Measurements from ENCODE around the gene TIMP2. TPM values are rescaled to one million over a fixed set of nuclear protein-coding genes. Genes with fewer than 3 reads are reported as not detected.

TIMP2 gene
- total and polyA plus RNA-seq, 11 donors, result 25.1 to 201 (median 88.3) TPM

DNA sequence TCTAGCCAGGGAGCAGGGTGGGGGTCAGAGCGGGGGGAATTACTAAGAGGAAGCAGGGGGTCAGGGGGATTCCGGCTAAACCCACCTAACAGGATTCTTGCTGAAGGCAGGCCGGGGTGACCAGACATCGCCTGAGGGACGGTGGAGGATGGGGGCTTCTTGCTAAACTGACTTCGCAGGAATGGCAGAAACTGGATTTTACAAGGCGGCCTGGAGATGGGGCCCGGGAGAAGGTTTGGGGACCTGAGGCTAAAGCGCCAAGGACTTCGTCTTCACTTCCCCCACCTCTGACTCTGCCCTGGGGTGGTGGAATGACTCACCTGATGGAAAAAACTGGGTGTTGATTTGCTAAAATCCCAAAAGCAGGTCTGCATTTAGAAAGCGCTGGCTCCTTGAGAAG, 31.1 kb upstream of the TIMP2 start:
- DNase-seq (peak in 1 of 5 donors; percentile 37), ATAC-seq (no peak)
- Histone ChIP-seq H3K4me1 (peaks cover 0 to 27% (median 9%) of the 10 kb centered on the region in 12 donors), H3K9me3 (peaks cover 0 to 5% (median under 1%) of the 10 kb centered on the region in 12 donors), H3K36me3 (no peaks in the 10 kb centered on the region), H3K4me3 (no peak overlapping the region), H3K27ac (no peak overlapping the region), H3K27me3 (no peaks in the 10 kb centered on the region)
- intact Hi-C loops (cut with DNase I), result no loop called here
- TF ChIP-seq, protein P1, sequence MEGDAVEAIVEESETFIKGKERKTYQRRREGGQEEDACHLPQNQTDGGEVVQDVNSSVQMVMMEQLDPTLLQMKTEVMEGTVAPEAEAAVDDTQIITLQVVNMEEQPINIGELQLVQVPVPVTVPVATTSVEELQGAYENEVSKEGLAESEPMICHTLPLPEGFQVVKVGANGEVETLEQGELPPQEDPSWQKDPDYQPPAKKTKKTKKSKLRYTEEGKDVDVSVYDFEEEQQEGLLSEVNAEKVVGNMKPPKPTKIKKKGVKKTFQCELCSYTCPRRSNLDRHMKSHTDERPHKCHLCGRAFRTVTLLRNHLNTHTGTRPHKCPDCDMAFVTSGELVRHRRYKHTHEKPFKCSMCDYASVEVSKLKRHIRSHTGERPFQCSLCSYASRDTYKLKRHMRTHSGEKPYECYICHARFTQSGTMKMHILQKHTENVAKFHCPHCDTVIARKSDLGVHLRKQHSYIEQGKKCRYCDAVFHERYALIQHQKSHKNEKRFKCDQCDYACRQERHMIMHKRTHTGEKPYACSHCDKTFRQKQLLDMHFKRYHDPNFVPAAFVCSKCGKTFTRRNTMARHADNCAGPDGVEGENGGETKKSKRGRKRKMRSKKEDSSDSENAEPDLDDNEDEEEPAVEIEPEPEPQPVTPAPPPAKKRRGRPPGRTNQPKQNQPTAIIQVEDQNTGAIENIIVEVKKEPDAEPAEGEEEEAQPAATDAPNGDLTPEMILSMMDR (IDR thresholded peaks at IDR 0.05), result no peak
- TF ChIP-seq POLR2A (IDR thresholded peaks at IDR 0.05), result no peak
- 86 to 93% (median 89%) methylated on average over 11 of the region's 11 CpGs for WGBS, 4 donors

DNA sequence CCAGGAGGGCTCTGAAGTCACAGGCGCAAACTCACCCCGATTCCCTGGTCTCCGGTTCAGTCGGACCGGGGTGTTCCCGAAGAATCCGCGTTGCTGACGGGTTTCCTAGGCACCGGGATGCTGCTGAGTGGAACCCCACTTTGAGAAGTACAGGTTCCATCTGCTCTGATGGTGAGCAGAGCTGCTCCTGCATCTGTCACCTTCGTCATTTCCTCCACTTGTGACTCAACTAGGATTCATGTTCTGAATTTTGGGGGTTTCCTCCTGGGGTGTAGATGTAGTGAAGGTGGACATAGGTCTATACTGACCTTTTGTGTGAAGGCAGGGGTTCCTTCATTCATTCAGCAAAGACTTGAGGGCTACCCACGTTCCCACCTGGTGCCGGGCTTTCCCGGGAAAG, 29.5 kb upstream of the TIMP2 start:
- H3K9me3 ChIP-seq, result peaks cover 0 to 20% (median 14%) of the 10 kb centered on the region in 12 donors
- peaks cover 0 to 19% (median 9%) of the 10 kb centered on the region in 12 donors for H3K4me1 ChIP-seq
- intact Hi-C loops (cut with DNase I), result no loop called here
- no peaks in the 10 kb centered on the region for H3K36me3 ChIP-seq
- no peak overlapping the region for H3K4me3 ChIP-seq
- TF ChIP-seq, protein P1 (IDR thresholded peaks at IDR 0.05), result no peak
- no peak for TF ChIP-seq POLR2A (IDR thresholded peaks at IDR 0.05)
- ATAC-seq (no peak), DNase-seq (no peak)
- WGBS, 4 donors, result 90 to 96% (median 94%) methylated on average over 5 to 14 of the region's 14 CpGs
- H3K27me3 ChIP-seq, result no peaks in the 10 kb centered on the region
- H3K27ac ChIP-seq, result no peak overlapping the region

DNA sequence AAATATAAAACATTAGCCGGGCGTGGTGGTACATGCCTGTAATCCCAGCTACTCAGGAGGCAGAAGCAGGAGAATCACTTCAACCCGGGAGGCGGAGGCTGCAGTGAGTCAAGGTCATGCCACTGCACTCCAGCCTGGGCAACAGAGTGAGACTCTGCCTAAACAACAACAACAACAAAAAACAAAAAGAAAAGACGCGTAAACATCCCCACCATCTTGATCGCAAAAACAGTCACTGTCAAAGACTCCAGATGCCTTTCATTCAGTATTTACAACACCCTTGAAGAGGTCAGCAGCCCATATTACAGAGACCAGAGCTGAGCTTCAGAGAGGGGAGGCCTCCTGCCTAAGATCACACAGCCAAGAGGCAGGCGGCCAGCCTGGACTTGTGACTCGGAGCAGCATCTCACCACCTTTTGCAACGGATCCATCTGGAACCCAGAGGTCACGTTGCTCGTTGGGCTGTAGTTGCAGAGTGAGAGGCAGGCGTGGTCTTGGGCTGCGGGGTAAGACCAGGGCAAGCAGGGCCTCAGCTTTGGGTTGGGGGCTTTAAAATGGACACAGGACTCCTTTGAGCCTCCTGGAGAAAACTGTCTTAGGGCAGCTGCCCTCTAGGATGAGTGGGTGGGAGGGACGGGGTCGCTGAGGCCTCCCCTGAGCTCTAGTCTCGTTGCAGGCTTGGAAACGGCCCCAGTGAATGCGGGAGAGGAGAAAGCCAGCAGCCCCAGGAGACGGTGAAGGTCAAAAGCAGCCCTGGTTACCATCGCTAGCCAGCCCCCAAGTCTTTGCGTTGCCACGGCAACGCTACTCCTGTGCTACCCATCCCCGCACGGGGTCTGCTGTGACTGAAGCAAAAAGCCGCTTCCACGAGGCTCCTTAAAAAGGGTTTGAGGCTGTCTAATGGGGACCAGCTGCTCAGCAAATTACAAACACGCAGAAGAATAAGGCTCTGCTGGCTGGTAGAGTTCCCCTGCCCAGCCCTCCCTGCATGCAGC, 28.5 kb upstream of the TIMP2 start:
- intact Hi-C loops (cut with DNase I), result no loop called here
- WGBS, 4 donors, result 67 to 75% (median 72%) methylated on average over 24 to 29 of the region's 29 CpGs
- H3K9me3 ChIP-seq, result peaks cover 0 to 21% (median 14%) of the 10 kb centered on the region in 12 donors
- TF ChIP-seq, protein P1 (IDR thresholded peaks at IDR 0.05), result no peak
- TF ChIP-seq POLR2A (IDR thresholded peaks at IDR 0.05), result no peak
- H3K27me3 ChIP-seq, result no peaks in the 10 kb centered on the region
- no peak overlapping the region for H3K4me3 ChIP-seq
- H3K36me3 ChIP-seq, result no peaks in the 10 kb centered on the region
- peak in 1 of 4 donors; percentile 25 for ATAC-seq
- no peak overlapping the region for H3K27ac ChIP-seq
- DNase-seq, result peak in 1 of 5 donors; percentile 61
- peaks cover 0 to 19% (median 9%) of the 10 kb centered on the region in 12 donors for H3K4me1 ChIP-seq

DNA sequence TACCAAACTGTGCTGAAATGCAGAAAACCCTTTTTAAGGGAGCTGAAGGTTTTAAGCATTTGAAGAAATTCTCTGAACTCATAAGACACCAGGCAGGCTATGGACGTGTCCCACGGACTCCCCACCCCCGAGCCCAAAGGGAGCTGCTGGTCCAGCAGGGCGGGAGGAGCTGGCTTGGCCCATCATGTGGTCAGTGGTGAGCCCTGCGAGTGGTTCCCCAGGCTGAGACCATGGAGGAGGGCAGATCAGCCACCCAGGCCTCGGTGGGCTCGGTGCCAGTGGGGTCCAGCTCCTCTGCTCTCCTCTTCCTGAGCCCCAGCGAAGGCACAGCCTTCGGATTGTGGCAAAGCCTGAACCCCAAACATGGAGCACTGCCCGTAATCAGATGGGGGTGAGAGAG, 27.5 kb upstream of the TIMP2 start:
- DNase-seq (no peak), ATAC-seq (peak in 1 of 4 donors; percentile 27)
- 86 to 92% (median 88%) methylated on average over 5 to 10 of the region's 10 CpGs for WGBS, 4 donors
- Histone ChIP-seq H3K36me3 (no peaks in the 10 kb centered on the region), H3K27ac (peak overlapping the region in 5 of 12 donors; percentile 9 to 67 (median 36)), H3K9me3 (peaks cover 0 to 21% (median 14%) of the 10 kb centered on the region in 12 donors), H3K4me1 (peaks cover 0 to 19% (median 9%) of the 10 kb centered on the region in 12 donors), H3K27me3 (no peaks in the 10 kb centered on the region), H3K4me3 (no peak overlapping the region)
- TF ChIP-seq, protein P1 (IDR thresholded peaks at IDR 0.05), result no peak
- no peak for TF ChIP-seq POLR2A (IDR thresholded peaks at IDR 0.05)
- intact Hi-C loops (cut with DNase I), result no loop called here

Data from heart left ventricle (tissue), 16 donors.